Activated T-cell treated with anti-CD3 and anti-CD28 coated beads, Interleukin-2, amount 50 U/mL, for 4 hours (primary cell): Measurements from ENCODE around the gene MXD4. TPM values are rescaled to one million over a fixed set of nuclear protein-coding genes. Genes with fewer than 3 reads are reported as not detected.

ENCODE experiments used
- ATAC-seq, 2 donors: fragments of 200-7000 bp; cut with Tn5 transposase; one replicate each; pipeline ENCODE4 v1.10.0; 2021
- DNase-seq: peaks from one replicate; pipeline ENCODE4 v3.0.0-alpha.2; 2020
- H3K27me3 Mint-ChIP-seq: one replicate; pipeline ENCODE4 v1.8.0; 2021; ENCODE audit warnings: low read depth, mixed read lengths
- H3K36me3 Mint-ChIP-seq: one replicate; pipeline ENCODE4 v1.8.0; 2022; ENCODE audit warnings: mixed read lengths; ENCODE audit not compliant: insufficient read depth
- H3K4me1 Mint-ChIP-seq: one replicate; pipeline ENCODE4 v1.8.0; 2021; ENCODE audit warnings: low read depth, mixed read lengths
- H3K4me3 Mint-ChIP-seq: one replicate; pipeline ENCODE4 v1.8.0; 2021; ENCODE audit warnings: mild to moderate bottlenecking, moderate library complexity, mixed read lengths
- H3K9me3 Mint-ChIP-seq: one replicate; pipeline ENCODE4 v1.8.0; 2021; ENCODE audit warnings: mixed read lengths
- total RNA-seq, 3 donors: library from RNA; stranded (reverse); gene quantifications; one replicate each; pipeline ENCODE4 v1.2.1, GENCODE V29; 2021

The MXD4 gene
- total RNA-seq, 3 donors from 2014 or later = 5.1 to 6.3 (median 5.4) TPM

DNA sequence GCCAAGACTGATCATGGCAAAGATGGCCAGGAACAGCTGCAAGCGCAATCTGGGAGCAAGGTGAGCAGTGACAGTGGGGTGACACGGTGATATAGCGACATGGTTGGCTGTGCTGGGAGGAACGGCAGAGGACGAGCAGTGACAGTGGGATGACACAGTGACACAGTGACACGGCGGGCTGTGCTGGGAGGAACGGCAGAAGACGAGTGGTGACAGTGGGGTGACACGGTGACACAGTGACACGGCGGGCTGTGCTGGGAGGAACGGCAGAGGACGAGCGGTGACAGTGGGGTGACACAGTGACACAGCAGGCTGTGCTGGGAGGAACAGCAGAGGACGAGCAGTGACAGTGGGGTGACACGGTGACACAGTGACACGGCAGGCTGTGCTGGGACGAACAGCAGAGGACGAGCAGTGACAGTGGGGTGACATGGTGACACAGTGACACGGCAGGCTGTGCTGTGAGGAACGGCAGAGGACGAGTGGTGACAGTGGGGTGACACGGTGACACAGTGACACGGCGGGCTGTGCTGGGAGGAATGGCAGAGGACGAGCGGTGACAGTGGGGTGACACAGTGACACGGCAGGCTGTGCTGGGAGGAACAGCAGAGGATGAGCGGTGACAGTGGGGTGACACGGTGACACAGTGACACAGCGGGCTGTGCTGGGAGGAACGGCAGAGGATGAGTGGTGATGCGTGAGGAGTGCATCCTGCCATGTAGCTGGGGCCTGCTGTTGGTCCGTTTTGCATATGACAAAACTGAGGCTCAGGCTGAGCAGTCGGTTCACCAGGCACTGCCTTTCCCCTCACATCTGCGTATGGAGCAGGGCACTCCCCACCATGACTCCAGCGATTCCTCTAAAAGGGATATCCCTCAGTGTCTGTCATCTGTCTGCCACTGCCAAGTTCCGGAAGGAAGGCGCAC is 36.0 kb upstream of the MXD4 start:
- no peak for DNase-seq
- H3K36me3 Mint-ChIP-seq = peaks cover 8% of the 10 kb centered on the region
- peak; percentile 51 to 61 for ATAC-seq
- no peaks in the 10 kb centered on the region for H3K9me3 Mint-ChIP-seq
- no peaks in the 10 kb centered on the region for H3K27me3 Mint-ChIP-seq
- H3K4me1 Mint-ChIP-seq = peaks cover 27% of the 10 kb centered on the region
- H3K4me3 Mint-ChIP-seq = peak overlapping the region; percentile 54

DNA sequence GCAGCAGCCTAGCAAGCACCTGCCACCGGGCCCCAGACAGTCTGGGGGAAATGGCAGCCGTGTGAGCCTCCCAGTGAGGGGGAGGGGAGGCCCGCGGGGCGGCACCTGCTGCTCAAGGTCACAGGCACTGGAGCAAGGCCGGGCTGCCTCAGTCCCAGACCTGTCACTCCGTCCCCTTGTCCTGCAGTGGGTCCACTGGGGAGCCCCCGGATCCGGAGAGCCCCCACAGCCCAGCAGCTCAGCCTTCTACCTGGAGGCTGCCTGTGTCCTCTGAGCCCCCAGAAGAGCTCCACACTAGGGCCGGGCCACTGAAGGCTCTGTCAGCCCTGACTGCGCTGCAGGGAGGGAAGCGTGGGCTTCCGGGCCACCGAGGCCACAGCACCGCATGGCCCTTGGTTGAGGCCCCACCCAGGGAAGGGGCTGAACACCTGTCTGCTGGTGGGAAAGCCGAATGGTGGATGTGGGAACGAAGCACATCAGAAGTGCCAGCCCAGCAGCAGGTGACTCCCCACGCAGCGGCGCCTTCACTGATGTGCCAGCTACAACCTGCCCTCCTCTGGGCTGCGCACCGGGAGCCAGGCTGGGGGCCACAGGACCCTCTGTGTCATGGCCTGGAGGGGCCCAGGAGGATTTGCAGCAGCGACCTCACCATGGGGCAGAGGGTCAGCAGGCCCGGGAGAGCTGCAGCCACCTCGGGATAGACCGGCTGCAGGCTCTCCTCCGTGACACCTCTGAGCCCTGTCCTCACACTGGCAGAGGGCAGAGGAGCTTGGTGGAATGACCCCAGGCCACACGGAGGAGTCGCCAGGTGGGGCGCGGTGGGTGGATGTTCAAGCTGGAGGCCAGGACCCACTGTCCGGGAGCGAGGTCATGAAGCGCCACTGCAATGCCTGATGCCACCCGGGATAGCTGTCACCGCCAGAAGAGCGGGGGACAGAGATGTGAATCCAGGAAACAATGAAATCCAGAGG is 35.0 kb upstream of the MXD4 start:
- no peak overlapping the region for H3K4me3 Mint-ChIP-seq

DNA sequence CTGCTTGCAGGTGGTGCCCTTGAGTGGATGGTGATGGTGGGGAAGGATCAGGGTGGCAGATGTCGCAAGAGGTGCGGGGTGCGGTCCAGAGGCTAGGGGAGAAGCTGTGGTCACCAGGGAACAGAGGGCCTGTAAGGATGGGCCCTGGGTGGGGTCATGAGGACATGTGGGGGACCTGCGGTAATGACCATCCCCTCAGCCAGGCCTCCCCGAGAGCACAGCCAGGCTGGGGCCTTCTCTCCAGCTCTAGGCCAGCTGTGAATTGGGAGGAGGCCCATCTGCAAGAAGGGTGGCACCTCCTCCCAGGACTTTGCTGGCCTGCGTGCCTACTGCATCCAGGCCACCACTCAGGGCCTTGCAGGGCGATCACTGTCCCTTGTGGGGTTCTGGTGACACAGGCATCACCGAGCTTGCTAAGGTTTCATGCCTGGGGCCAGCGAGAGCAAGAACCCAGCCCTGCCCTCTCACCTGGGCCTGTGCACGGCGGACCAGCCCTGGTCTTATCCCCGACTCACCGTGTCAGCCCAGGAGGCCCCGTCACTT is 34.1 kb upstream of the MXD4 start:
- peaks cover 40% of the 10 kb centered on the region for H3K4me1 Mint-ChIP-seq
- H3K36me3 Mint-ChIP-seq = peaks cover 2% of the 10 kb centered on the region
- ATAC-seq (no peak), DNase-seq (no peak)
- no peaks in the 10 kb centered on the region for H3K27me3 Mint-ChIP-seq
- no peaks in the 10 kb centered on the region for H3K9me3 Mint-ChIP-seq
- H3K4me3 Mint-ChIP-seq = no peak overlapping the region

More for the DNA sequence above, 35.0 kb upstream of the MXD4 start:
- Mint-ChIP-seq H3K27me3 (no peaks in the 10 kb centered on the region), H3K9me3 (no peaks in the 10 kb centered on the region), H3K4me1 (peaks cover 35% of the 10 kb centered on the region), H3K36me3 (peaks cover 2% of the 10 kb centered on the region)
- peak; percentile 36 to 38 for ATAC-seq
- no peak for DNase-seq

DNA sequence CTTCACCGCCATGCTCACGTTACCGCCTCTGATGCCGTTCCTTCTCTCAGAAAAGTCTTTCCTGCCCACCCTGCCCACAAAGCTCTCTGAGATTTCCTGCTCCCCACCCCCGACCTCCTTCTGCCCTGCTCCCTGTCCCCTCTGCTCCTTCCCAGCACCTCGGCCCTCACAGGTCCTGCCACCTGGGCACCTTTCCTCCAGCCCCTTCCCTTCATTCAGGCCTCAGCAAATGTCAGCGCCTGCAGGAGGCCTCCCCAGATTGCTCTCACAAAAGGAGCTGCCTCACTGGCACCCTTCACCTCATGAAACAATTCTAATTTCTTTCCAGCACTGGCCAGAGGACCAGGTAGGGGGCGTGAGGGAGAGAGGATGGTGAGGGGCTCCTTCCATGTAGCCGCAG is 33.6 kb upstream of the MXD4 start:
- peaks cover 2% of the 10 kb centered on the region for H3K36me3 Mint-ChIP-seq
- no peaks in the 10 kb centered on the region for H3K9me3 Mint-ChIP-seq
- no peak for ATAC-seq
- peaks cover 44% of the 10 kb centered on the region for H3K4me1 Mint-ChIP-seq
- no peaks in the 10 kb centered on the region for H3K27me3 Mint-ChIP-seq
- DNase-seq = no peak
- no peak overlapping the region for H3K4me3 Mint-ChIP-seq

DNA sequence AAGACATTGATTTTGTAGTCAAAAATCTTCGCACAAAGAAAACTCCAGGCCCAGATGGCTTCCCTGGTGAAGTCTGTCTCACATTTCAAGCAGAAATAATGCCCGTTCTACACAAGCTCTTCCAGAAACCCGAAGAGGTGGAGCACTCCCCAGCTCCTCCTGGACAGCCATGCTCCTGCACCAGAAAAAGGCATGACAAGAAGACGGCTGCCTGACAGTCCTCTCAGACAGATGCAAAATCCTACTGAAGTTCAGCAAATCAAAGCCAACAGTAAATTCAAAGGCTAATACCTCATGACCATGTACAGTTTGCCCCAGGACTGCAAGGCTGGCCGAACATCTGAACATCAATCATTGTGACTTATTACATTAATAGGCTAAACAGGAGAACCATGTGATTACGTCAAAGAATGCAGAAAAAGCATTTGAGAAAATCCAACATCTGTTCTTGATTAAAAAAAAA is 30.8 kb upstream of the MXD4 start:
- no peaks in the 10 kb centered on the region for H3K9me3 Mint-ChIP-seq
- DNase-seq = no peak
- ATAC-seq = no peak
- H3K27me3 Mint-ChIP-seq = no peaks in the 10 kb centered on the region
- peaks cover 46% of the 10 kb centered on the region for H3K4me1 Mint-ChIP-seq
- no peaks in the 10 kb centered on the region for H3K36me3 Mint-ChIP-seq
- no peak overlapping the region for H3K4me3 Mint-ChIP-seq

DNA sequence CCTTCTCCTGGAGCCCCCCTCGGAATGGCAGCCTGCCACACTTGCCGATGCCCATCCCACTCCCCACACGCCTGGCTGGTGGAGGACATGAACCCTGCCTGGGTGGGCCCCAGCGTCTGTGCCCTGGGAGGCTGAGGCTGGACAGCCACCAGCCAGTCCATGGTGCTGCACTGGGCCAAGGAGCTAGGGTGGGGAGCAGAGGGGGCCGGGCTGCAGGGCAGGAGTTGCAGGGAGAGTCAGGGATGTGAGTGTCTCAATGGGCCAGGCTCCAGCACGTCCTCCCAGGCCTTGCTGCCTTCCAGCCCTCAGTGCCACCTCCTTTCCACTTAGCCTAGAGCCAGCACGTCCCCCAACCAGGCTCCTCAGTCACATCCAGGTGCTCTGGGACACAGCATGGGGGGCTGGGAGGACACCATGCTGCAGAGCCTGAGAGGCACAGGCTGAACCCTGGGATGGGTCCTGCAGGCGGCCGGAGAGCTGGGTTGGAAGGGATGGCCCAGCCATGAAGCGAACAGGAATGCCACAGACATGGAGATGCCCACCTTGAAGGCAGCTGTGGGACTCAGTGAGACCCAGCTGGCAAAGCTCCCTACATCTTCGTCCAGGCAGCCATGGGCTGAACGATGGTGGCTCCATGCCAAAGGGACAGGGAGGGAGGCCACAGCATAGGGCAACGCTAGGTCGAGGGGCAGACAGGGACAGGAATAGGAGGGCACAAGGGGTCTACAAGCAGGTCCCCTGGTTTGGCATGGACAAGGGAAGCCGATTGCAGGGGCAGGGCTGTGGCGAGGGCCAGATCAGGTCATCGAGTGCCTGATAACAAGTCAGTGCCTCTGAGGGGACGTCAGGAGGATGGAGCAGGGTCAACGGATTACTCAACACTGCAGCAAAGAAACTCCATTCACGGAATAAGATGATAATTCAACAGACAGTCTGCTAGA is 30.1 kb upstream of the MXD4 start:
- Mint-ChIP-seq H3K27me3 (no peaks in the 10 kb centered on the region), H3K36me3 (no peaks in the 10 kb centered on the region), H3K4me1 (peaks cover 43% of the 10 kb centered on the region), H3K4me3 (no peak overlapping the region), H3K9me3 (no peaks in the 10 kb centered on the region)
- ATAC-seq (no peak), DNase-seq (no peak)

DNA sequence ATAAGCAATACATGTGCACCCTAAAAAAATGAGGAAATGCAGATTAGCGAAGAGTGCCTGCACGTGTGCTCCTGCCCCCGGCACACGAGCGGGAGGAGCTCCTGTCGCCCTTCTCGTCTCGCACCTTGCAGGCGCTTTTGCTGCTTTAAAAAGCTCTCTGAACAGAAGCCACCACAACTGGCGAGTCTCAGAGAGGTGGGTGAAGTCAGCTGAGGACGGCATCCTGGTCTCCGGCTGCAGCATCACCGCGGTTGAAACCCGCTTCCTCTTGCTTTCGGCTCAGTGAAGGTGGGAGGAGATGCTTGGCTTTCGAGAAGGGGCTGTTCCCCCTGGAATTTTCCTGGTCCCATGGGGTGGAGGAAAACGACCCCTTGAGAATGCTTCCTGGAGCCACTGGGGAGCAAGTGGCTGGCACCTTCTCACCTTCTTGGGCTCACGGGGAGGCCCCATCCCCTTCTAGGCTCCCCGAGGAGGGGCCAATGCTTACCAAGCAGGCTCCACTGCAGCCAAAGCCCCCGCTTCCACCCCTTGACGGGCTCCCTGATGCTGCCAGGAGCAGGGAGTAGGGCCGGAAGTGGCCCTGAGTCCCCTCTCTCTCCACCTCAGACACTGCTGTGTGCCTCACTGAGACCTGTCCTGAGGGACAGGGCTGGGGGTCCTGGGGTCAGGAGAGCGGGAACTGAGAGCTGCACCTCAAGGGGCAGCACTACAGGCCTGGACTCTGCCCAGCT is 29.2 kb upstream of the MXD4 start:
- H3K27me3 Mint-ChIP-seq = no peaks in the 10 kb centered on the region
- H3K4me1 Mint-ChIP-seq = peaks cover 40% of the 10 kb centered on the region
- H3K9me3 Mint-ChIP-seq = no peaks in the 10 kb centered on the region
- H3K36me3 Mint-ChIP-seq = no peaks in the 10 kb centered on the region
- DNase-seq = peak; percentile 59
- peak; percentile 70 to 78 for ATAC-seq
- peak overlapping the region; percentile 38 for H3K4me3 Mint-ChIP-seq

DNA sequence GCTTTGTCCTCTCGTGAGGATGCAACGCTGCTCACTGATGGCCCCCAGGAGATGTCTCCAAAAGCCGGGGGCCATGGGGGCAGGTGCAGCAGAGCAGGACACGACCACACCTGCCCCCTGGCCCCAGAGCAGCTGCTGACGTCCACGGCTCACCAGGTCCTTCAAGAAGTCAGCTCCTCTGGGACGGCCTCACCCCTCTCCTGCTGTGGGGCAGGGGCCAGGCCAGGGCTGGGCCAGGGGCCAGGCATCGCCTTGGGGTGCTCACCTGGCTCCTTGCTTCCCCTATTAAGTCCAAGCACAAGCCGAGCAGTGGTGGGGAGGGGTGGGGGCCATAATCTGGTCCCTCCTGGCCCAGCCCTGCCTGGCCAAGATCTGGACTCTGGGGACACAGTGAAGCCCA is 28.6 kb upstream of the MXD4 start:
- Mint-ChIP-seq H3K9me3 (no peaks in the 10 kb centered on the region), H3K4me3 (no peak overlapping the region), H3K36me3 (no peaks in the 10 kb centered on the region), H3K4me1 (peaks cover 38% of the 10 kb centered on the region), H3K27me3 (no peaks in the 10 kb centered on the region)
- DNase-seq = no peak
- peak; percentile 5 to 10 for ATAC-seq

DNA sequence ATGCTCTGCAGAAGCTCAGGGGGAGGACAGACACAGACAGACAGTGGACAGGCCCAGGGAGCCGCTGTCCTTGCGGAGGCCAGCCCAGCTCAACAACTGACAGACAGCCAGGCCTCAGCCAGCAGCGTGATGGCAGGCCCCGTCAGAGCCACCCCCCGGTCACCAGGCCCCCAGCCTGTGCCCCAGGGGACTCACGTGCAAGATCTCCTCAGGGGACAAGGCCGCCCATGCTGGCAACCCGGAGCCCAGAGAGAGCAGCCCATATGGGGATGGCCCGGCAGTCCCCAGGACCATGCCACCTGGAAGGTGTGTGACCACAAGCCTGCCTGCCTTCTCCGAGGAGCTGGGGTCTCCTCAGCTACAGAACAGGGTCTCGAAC is 28.0 kb upstream of the MXD4 start:
- Mint-ChIP-seq H3K27me3 (no peaks in the 10 kb centered on the region), H3K36me3 (no peaks in the 10 kb centered on the region), H3K4me1 (peaks cover 38% of the 10 kb centered on the region), H3K9me3 (no peaks in the 10 kb centered on the region), H3K4me3 (no peak overlapping the region)
- ATAC-seq (no peak), DNase-seq (no peak)

DNA sequence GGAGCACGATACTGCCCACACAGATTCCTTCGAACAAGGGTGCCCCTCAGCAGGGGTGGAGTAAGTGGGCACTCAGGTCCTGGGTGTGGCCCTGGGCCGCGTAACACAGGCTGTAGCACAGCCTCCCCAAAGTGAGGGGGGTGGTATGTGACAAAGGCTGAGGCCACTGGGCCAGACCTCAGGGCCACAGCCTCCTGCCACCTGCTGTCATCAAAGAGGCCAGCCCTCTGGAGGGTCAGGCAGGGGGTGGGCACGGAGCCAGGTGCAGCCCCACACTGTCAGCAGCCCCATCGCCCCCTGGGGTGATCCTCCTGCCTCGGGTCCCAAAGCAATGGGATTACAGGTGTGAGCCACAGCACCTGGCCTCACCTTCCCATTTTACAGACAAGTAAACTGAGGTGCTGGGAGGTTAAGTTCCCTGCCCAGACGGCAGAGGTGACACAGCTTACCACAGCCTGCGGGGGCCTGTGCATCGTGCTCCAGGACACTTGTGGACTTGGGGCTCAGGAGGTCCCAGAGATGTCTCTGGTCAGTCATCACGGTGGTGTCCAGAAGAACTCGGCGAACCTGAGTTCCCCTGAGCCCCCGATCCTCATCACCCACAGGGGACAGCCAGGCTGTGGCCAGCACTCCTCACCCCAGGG is 27.5 kb upstream of the MXD4 start:
- H3K4me1 Mint-ChIP-seq = peaks cover 37% of the 10 kb centered on the region
- H3K9me3 Mint-ChIP-seq = no peaks in the 10 kb centered on the region
- DNase-seq (no peak), ATAC-seq (no peak)
- H3K4me3 Mint-ChIP-seq = no peak overlapping the region
- no peaks in the 10 kb centered on the region for H3K27me3 Mint-ChIP-seq
- H3K36me3 Mint-ChIP-seq = no peaks in the 10 kb centered on the region

DNA sequence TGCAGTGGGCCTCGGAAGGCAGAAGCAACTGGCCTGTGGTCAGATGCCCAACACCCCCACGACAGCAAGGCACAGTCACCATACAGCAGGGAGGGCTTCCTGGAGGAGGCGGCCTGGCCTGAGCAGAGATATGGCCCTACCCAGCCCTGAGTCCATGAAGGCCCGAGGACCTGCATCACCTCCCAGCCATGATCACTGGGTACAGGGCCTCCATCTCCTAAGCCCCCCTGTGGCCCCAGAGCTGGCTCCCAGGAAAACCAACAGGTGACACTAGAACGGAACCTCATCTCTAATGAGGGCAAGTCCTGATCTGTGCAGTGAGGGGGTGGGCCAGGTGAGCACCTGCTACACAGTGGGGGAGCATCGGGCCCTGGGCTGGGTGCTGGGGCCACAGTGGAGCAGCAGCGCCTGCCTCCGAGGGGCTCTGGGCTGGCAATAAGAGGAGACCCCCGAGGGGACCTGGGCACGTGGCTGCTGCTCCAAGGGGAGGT is 26.2 kb upstream of the MXD4 start:
- Mint-ChIP-seq H3K27me3 (no peaks in the 10 kb centered on the region), H3K9me3 (no peaks in the 10 kb centered on the region), H3K36me3 (no peaks in the 10 kb centered on the region), H3K4me3 (no peak overlapping the region), H3K4me1 (peaks cover 36% of the 10 kb centered on the region)
- DNase-seq (no peak), ATAC-seq (no peak)

DNA sequence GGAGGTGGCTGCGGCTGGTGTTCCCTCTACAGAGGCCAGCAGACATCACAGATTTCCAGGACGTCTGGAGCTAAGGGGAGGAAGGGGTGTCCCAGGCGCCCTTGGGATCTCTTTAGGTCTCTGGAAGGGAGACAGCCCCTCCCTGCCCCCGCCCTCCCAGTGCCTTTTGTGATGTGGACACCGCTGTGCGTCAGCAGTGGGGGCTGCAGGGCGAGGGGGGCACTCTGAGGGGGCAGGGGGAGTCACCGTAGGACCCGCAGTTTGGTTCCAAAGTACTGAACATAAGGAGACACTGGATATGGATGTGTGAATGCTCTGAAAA is 25.6 kb upstream of the MXD4 start:
- ATAC-seq = no peak
- DNase-seq = no peak
- no peak overlapping the region for H3K4me3 Mint-ChIP-seq
- H3K27me3 Mint-ChIP-seq = no peaks in the 10 kb centered on the region
- H3K36me3 Mint-ChIP-seq = no peaks in the 10 kb centered on the region
- no peaks in the 10 kb centered on the region for H3K9me3 Mint-ChIP-seq
- peaks cover 37% of the 10 kb centered on the region for H3K4me1 Mint-ChIP-seq
